WERI-Rb-1 (cell line): ENCODE results near the gene KPNB1.

ENCODE experiments used
- DNase-seq: peaks from one replicate; pipeline ENCODE4 v3.0.0-alpha.2; 2020
- H3K27ac ChIP-seq: fragments of 250-450 bp; sonication (Bioruptor Pico); 2 replicates; pipeline ENCODE4 v1.5.1; 2020; ENCODE audit warnings: mild to moderate bottlenecking, moderate library complexity
- H3K27me3 ChIP-seq: fragments of 250-450 bp; sonication (Bioruptor Pico); 2 replicates; pipeline ENCODE4 v1.5.1; 2021; ENCODE audit warnings: mild to moderate bottlenecking, low read depth, moderate library complexity; ENCODE audit not compliant: insufficient read depth, severe bottlenecking
- H3K36me3 ChIP-seq: fragments of 250-450 bp; sonication (Bioruptor Pico); 2 replicates; pipeline ENCODE4 v1.5.1; 2020; ENCODE audit warnings: mild to moderate bottlenecking, moderate library complexity
- H3K4me3 ChIP-seq: 2 replicates; pipeline ENCODE4 v1.5.1; 2011; ENCODE audit warnings: low read depth, mild to moderate bottlenecking, control low read depth, low read length
- H3K9me3 ChIP-seq: fragments of 250-450 bp; sonication (Bioruptor Pico); 2 replicates; pipeline ENCODE4 v1.5.1; 2021; ENCODE audit warnings: mild to moderate bottlenecking, moderate library complexity; ENCODE audit not compliant: severe bottlenecking
- CTCF ChIP-seq: IDR thresholded peaks from 2 replicates; pipeline ENCODE4 v1.5.1; 2011; ENCODE audit warnings: low read depth, mild to moderate bottlenecking, control low read depth, inconsistent platforms, low read length

KPNB1 gene

DNA sequence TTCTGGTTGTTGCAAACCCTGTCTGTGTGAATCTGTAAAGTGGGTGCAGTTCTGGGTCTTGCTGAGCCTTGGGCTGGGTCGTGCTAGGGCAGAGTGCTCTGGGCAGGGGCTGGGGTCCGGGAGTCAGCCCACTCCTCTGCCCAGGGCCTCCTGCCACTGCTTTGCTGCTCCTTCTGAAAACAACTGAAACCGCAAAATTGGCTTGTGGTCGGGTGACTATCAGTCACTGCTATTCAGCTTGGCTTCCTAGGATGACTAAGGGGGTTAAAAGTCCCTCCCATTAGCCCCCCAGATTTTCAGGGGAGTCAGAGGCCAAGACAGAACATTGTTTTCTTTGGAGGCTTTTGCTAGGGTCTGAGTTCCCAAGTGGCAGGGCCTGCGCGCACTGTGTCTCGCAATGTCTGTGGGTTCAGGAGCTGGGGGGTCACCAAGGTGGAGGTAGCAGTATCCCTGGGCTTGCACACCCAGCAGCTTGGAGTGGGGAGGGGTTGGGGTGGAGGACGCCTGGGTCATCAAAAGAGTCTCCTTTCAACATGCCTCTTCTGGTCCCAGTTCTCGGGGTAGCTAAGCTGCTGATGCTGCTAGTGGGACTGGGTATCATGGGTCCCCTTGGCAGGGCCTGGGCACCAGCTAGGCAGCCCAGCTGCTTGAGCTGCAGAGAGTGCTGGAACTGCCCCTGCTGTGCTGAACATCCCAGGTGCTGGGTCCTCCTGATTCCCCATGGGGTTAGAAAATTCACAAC lies 69.9 kb downstream of the KPNB1 start:
- Histone ChIP-seq H3K36me3 (no peaks in the 10 kb centered on the region), H3K27ac (no peak overlapping the region), H3K27me3 (no peaks in the 10 kb centered on the region), H3K4me3 (no peak overlapping the region), H3K9me3 (no peaks in the 10 kb centered on the region)
- DNase-seq: no peak
- TF ChIP-seq CTCF: no peak

DNA sequence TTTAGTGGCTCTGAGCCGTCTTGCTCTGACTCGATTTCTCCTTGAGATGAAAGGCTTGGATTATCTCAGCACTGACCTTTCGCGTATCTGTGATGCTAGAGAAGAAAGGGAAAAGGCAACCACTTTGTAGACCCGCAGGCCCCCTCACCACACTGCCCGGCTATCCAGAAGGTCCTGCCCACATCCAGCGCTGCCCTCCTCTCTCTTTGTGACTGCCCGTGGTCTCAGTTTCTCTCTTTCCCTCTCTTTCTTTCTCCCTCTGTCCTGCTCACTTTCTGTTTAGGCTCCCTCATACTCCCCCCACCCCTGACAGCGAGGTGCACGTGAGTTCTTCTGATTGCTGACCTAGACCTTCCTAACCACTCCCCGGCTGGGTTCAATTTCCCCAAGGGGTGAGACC lies 70.5 kb downstream of the KPNB1 start:
- Histone ChIP-seq H3K27me3 (no peaks in the 10 kb centered on the region), H3K9me3 (no peaks in the 10 kb centered on the region), H3K4me3 (no peak overlapping the region), H3K36me3 (no peaks in the 10 kb centered on the region), H3K27ac (no peak overlapping the region)
- no peak for TF ChIP-seq CTCF
- no peak for DNase-seq

DNA sequence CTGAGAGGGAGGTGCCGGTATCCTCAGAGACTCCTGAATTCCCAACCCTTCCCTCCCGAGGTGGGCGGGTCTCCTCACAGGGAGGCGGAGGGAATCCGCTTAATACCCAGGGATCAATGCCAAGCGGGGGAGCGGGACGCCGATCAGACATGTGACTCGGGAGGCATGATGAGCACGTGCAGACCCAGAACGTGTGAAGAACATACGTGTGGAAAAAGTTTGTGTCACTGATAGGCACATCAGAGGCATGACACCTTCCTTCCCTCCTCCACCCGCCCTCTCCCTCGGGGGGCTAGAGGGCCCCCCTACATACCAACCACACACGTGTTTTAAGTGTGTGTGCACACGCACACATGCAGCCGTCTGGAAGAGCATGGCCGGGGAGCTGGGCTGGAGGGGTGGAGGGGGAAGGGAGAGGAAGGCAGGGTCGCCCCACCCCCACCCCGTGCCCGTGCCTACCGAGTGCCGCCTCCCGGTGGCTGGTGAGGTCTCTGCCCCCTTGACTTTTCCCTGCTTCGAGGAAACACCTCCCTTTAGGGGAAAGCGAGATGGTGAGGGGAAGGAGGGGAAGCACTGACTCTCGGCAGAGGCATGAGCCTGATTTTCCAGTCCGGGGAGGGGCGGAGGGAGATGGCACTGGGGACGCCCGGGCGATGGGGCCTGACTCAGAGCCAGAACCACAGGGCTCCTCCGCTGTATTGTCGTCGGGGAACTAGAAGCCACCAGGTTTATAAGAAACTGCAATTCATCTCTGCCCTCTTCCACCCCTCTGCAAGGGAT lies 71.2 kb downstream of the KPNB1 start:
- H3K27ac ChIP-seq: no peak overlapping the region
- no peaks in the 10 kb centered on the region for H3K36me3 ChIP-seq
- no peaks in the 10 kb centered on the region for H3K27me3 ChIP-seq
- no peak overlapping the region for H3K4me3 ChIP-seq
- no peaks in the 10 kb centered on the region for H3K9me3 ChIP-seq
- DNase-seq: peak; percentile 57
- peak; percentile 44 for TF ChIP-seq CTCF

DNA sequence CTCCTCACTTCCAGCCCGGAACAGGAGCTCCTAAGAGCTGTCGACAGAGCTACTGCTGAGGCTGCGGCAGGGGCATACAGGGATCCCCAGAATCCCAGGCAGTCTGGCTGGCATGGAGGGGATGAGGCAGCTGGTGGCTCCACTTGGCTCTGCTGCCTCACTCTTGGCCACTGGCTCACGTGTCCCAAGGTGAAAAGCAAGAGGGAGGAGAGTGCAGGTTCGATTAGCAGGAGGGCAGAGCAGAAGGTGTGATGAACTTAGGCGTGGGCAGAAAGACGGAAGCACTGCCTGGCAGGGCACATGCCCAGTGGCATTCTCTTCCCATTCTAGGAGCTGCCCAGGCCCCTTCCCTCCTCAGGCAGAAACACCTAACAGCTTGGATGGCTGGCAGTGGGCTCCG lies 72.0 kb downstream of the KPNB1 start:
- DNase-seq: no peak
- H3K27me3 ChIP-seq: no peaks in the 10 kb centered on the region

GRCh38 chr17:47724705-47725104 lies 75.0 kb downstream of the KPNB1 start:
- no peaks in the 10 kb centered on the region for H3K27me3 ChIP-seq
- no peak overlapping the region for H3K4me3 ChIP-seq
- DNase-seq: no peak
- TF ChIP-seq CTCF: no peak
- no peaks in the 10 kb centered on the region for H3K36me3 ChIP-seq
- no peak overlapping the region for H3K27ac ChIP-seq
- H3K9me3 ChIP-seq: no peaks in the 10 kb centered on the region

More for the DNA sequence above, 72.0 kb downstream of the KPNB1 start:
- H3K9me3 ChIP-seq: no peaks in the 10 kb centered on the region
- no peak for TF ChIP-seq CTCF
- no peak overlapping the region for H3K4me3 ChIP-seq
- H3K27ac ChIP-seq: no peak overlapping the region
- no peaks in the 10 kb centered on the region for H3K36me3 ChIP-seq
